CD4-positive, alpha-beta T cell (primary cell): ENCODE data around the gene HYAL1. TPM values are rescaled to one million over a fixed set of nuclear protein-coding genes. Genes with fewer than 3 reads are reported as not detected.

Experiments used
- ATAC-seq: fragments of 200-7000 bp; cut with Tn5 transposase; one replicate; pipeline ENCODE4 v1.10.0; 2022; ENCODE audit warnings: mild to moderate bottlenecking; ENCODE audit not compliant: poor library complexity
- CTCF ChIA-PET: fragments of 350-600 bp; sonication (Branson Sonifier 250); formaldehyde crosslinking; loops from one replicate; lab custom pipeline; 2021; ENCODE audit warnings: antibody characterized with exemption, inconsistent platforms; lab: Charles Lee
- POLR2A ChIA-PET: fragments of 350-600 bp; sonication (Branson Sonifier 250); formaldehyde crosslinking; loops from one replicate; lab custom pipeline; 2021; ENCODE audit warnings: antibody characterized with exemption, inconsistent platforms; lab: Charles Lee
- DNase-seq, 14 experiments: peaks; one replicate each; pipeline ENCODE4 v3.0.0-alpha.2; 2013 to 2020; ENCODE audit warnings: mixed read lengths in 2 of 14
- H3K27ac ChIP-seq, 2 donors: one replicate each; pipeline versions ENCODE4 v1.5.1 to v1.7.0; 2013; ENCODE audit warnings: low read length in 2 of 2, low read depth in 1 of 2, mild to moderate bottlenecking in 1 of 2
- H3K27me3 ChIP-seq, 2 experiments: 1 replicate in 1 of 2; 2 replicates in 1 of 2; pipeline versions ENCODE4 v1.6.1 to v1.7.0; 2013; ENCODE audit warnings: low read length in 2 of 2, control low read depth in 1 of 2, mild to moderate bottlenecking in 1 of 2, moderate library complexity in 1 of 2; ENCODE audit not compliant: insufficient read depth in 2 of 2, control insufficient read depth in 1 of 2
- H3K36me3 ChIP-seq: one replicate; pipeline ENCODE4 v1.6.1; 2013; ENCODE audit warnings: low read length, control low read depth; ENCODE audit not compliant: insufficient read depth
- H3K4me1 ChIP-seq: one replicate; pipeline ENCODE4 v1.6.1; 2013; ENCODE audit warnings: low read length, control low read depth; ENCODE audit not compliant: insufficient read depth
- H3K4me3 ChIP-seq: one replicate; pipeline ENCODE4 v1.5.1; 2013; ENCODE audit warnings: mild to moderate bottlenecking, low read length, moderate library complexity
- H3K9me3 ChIP-seq, 2 experiments: 1 replicate in 1 of 2; 2 replicates in 1 of 2; pipeline versions ENCODE4 v1.6.1 to v1.7.0; 2013; ENCODE audit warnings: low read length in 2 of 2, mild to moderate bottlenecking in 2 of 2, control low read depth in 1 of 2, moderate library complexity in 1 of 2; ENCODE audit not compliant: control insufficient read depth in 1 of 2, insufficient read depth in 1 of 2
- H3K27ac Mint-ChIP-seq: one replicate; pipeline ENCODE4 v1.8.0; 2020; ENCODE audit warnings: mixed read lengths
- H3K27me3 Mint-ChIP-seq: one replicate; pipeline ENCODE4 v1.8.0; 2021; ENCODE audit warnings: mixed read lengths
- H3K36me3 Mint-ChIP-seq: one replicate; pipeline ENCODE4 v1.8.0; 2021; ENCODE audit warnings: low read depth, mixed read lengths
- H3K4me1 Mint-ChIP-seq: one replicate; pipeline ENCODE4 v1.8.0; 2021; ENCODE audit warnings: low read depth, mixed read lengths
- H3K4me3 Mint-ChIP-seq: one replicate; pipeline ENCODE4 v1.8.0; 2020; ENCODE audit warnings: mild to moderate bottlenecking, mixed read lengths
- H3K9me3 Mint-ChIP-seq: one replicate; pipeline ENCODE4 v1.8.0; 2020; ENCODE audit warnings: mixed read lengths
- intact Hi-C, 2 experiments: fragments of 100-400 bp; cut with DNase I in 1 of 2; cut with micrococcal nuclease in 1 of 2; formaldehyde crosslinking; loops; one replicate each; pipeline versions ENCODE4 v1.15.1 to v1.9.0; 2023 to 2025; cut with DNase I, micrococcal nuclease
- total RNA-seq, 174 experiments: library from RNA in 2 of 174; stranded (reverse) in 2 of 174; gene quantifications; one replicate each; pipeline ENCODE4 v1.2.3 and lab custom pipeline; 2021 to 2026
- TF ChIP-seq, protein P1 (sequence below): fragments of 200-600 bp; IDR thresholded peaks from one replicate; pipeline ENCODE4 v1.8.0; 2022; ENCODE audit warnings: antibody characterized with exemption, mild to moderate bottlenecking

HYAL1 gene
- total RNA-seq, 2 experiments from 2014 or later = 0.38 TPM; not detected in 1

DNA sequence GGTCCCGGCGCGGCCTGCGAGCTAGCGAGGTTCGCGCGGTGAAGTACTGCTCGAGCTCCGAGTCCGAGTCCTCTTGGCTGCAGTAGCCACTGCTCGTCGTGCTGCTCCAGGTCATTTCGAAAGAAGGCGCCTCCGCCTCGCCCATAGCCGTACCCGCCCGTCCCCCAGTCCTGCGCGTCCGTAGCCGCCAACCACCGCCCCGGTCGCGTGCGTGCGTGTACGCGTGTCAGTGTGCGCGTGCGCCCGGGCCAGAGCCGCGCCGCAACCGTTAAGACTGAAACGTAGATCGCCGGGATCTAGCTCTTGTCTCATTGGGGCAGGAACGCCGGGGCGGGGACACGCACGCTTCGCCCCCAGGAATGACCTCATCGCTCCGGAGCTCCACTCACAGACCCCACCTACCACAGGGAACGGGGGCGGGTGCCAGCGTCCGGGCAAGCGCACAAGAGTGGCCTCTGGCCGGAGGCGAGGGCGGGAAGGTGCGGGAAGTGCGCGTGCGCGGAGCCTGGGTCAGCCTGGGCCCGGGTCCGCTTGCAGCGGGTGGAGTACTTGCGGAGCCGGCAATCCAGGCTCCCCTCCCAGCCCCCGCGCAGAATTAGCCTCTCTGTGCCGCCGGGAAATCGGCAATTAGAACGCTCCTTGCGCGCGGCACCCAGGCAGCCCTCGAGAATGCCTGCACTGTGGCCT, 33.9 kb upstream of the HYAL1 start:
- peak overlapping the region; percentile 95 for H3K27ac Mint-ChIP-seq
- intact Hi-C loops = loop anchor here (1.0 to 5.0 kb wide), 5 partner anchors 9 to 100 kb away; partner anchors contain the start of genes CYB561D2 (in 1 of the 2), GNAI2 (in 1 of the 2), HYAL3 (in 1 of the 2) and NAA80 (in 1 of the 2)
- H3K36me3 Mint-ChIP-seq = peaks cover 28% of the 10 kb centered on the region
- Histone ChIP-seq H3K36me3 (peaks cover 8% of the 10 kb centered on the region), H3K4me1 (peaks cover 85% of the 10 kb centered on the region), H3K4me3 (peak overlapping the region; percentile 93), H3K27ac (peak overlapping the region; percentile 95 to 96), H3K9me3 (no peaks in the 10 kb centered on the region), H3K27me3 (no peaks in the 10 kb centered on the region)
- H3K27me3 Mint-ChIP-seq = no peaks in the 10 kb centered on the region
- ChIA-PET CTCF (interaction anchor here (1.4 to 4.6 kb wide), 9 partner anchors 8 to 45 kb away, joined by 3 to 19 read pairs (median 5); partner anchors contain the start of genes CYB561D2, HYAL3, IFRD2 and NAA80), POLR2A (interaction anchor here (0.5 to 7.9 kb wide), 31 partner anchors 9 to 1720 kb away, joined by 3 to 214 read pairs (median 6); partner anchors contain the start of genes C3orf18, CACNA2D2, CYB561D2 and DUSP7)
- H3K4me1 Mint-ChIP-seq = peaks cover 71% of the 10 kb centered on the region
- no peaks in the 10 kb centered on the region for H3K9me3 Mint-ChIP-seq
- H3K4me3 Mint-ChIP-seq = peak overlapping the region; percentile 96
- ATAC-seq (peak; percentile 77), DNase-seq (peak; percentile 81 to 98 (median 90))
- TF ChIP-seq, protein P1, sequence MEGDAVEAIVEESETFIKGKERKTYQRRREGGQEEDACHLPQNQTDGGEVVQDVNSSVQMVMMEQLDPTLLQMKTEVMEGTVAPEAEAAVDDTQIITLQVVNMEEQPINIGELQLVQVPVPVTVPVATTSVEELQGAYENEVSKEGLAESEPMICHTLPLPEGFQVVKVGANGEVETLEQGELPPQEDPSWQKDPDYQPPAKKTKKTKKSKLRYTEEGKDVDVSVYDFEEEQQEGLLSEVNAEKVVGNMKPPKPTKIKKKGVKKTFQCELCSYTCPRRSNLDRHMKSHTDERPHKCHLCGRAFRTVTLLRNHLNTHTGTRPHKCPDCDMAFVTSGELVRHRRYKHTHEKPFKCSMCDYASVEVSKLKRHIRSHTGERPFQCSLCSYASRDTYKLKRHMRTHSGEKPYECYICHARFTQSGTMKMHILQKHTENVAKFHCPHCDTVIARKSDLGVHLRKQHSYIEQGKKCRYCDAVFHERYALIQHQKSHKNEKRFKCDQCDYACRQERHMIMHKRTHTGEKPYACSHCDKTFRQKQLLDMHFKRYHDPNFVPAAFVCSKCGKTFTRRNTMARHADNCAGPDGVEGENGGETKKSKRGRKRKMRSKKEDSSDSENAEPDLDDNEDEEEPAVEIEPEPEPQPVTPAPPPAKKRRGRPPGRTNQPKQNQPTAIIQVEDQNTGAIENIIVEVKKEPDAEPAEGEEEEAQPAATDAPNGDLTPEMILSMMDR = no peak

DNA sequence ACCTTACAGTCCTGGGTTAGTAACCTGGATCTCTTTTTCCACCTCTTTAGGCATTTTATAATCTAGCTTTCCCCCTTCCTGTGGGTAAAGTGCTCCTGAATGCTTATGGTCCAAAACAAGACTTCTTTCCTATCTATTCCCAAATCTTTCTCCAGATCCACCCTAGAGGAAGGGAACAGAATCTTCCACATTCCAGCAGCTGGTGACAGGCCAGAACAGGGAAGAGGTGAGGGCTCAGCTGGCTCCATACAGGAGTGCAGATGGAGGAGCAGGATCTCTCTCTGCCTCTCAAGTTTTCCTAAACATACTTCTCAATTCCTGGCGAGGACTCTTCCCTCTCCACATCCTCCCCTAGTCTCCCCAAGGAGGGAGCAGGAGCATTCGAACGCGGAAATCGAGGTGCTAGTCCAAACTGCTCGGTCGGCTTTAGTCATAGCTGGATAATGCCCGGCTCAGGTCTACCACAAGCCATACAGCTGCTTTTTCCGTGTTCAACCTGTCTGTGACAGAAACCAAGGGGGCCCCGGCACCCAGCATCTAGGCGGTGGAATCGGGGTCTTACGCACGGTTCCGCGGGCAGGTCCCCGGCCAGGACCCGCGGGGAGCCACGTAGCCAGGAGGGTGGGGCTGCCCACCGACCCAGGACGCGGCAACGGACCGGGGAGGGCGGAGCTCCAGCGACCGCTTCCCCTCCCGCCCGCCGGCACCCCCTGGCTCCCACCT, 33.2 kb upstream of the HYAL1 start:
- intact Hi-C loops = loop anchor here (1.0 to 5.0 kb wide), 5 partner anchors 8 to 99 kb away; partner anchors contain the start of genes CYB561D2 (in 1 of the 2), GNAI2 (in 1 of the 2), HYAL3 (in 1 of the 2) and NAA80 (in 1 of the 2)
- Histone ChIP-seq H3K4me1 (peaks cover 82% of the 10 kb centered on the region), H3K9me3 (no peaks in the 10 kb centered on the region), H3K27ac (peak overlapping the region; percentile 93 to 96), H3K4me3 (peak overlapping the region; percentile 93), H3K27me3 (no peaks in the 10 kb centered on the region), H3K36me3 (peaks cover 15% of the 10 kb centered on the region)
- ChIA-PET CTCF (interaction anchor here (1.4 to 4.6 kb wide), 8 partner anchors 8 to 44 kb away, joined by 3 to 19 read pairs (median 6); partner anchors contain the start of genes HYAL3, IFRD2, NAA80 and TUSC2), POLR2A (interaction anchor here (0.5 to 7.9 kb wide), 29 partner anchors 9 to 1316 kb away, joined by 3 to 214 read pairs (median 7); partner anchors contain the start of genes C3orf18, CACNA2D2, CYB561D2 and GNAI2)
- Mint-ChIP-seq H3K36me3 (peaks cover 35% of the 10 kb centered on the region), H3K4me3 (peak overlapping the region; percentile 96), H3K27me3 (no peaks in the 10 kb centered on the region), H3K9me3 (no peaks in the 10 kb centered on the region), H3K4me1 (peaks cover 71% of the 10 kb centered on the region), H3K27ac (peak overlapping the region; percentile 95)
- TF ChIP-seq, protein P1 = no peak
- ATAC-seq (peak; percentile 40), DNase-seq (no peak)
